Measurements from ENCODE around the gene AFM.

The AFM gene

GRCh38 chr4:73451404-73451803 lies 30.1 kb upstream of the AFM start:
- DNase-seq (ENCODE audit: low read depth, low spot score), result no peak

GRCh38 chr4:73451981-73452747 lies 29.4 kb upstream of the AFM start:
- DNase-seq (ENCODE audit: low read depth, low spot score), result no peak

GRCh38 chr4:73452953-73453700 lies 28.4 kb upstream of the AFM start:
- DNase-seq (ENCODE audit: low read depth, low spot score), result no peak

GRCh38 chr4:73453701-73454005 lies 27.9 kb upstream of the AFM start:
- DNase-seq (ENCODE audit: low read depth, low spot score), result no peak

- DNase-seq (ENCODE audit: low read depth, low spot score), result no peak
Observed at GRCh38 chr4:73454920-73455319, 26.6 kb upstream of the AFM start.

GRCh38 chr4:73456177-73457022 lies 25.1 kb upstream of the AFM start:
- DNase-seq (ENCODE audit: low read depth, low spot score), result no peak

GRCh38 chr4:73458184-73459047 lies 23.1 kb upstream of the AFM start:
- DNase-seq (ENCODE audit: low read depth, low spot score), result no peak

- no peak for DNase-seq (ENCODE audit: low read depth, low spot score)
Observed at GRCh38 chr4:73459048-73459421, 22.5 kb upstream of the AFM start.

GRCh38 chr4:73460913-73461522 lies 20.5 kb upstream of the AFM start:
- no peak for DNase-seq (ENCODE audit: low read depth, low spot score)

- no peak for DNase-seq (ENCODE audit: low read depth, low spot score)
Observed at GRCh38 chr4:73468170-73468569, 13.4 kb upstream of the AFM start.

- no peak for DNase-seq (ENCODE audit: low read depth, low spot score)
Observed at GRCh38 chr4:73470728-73471127, 10.8 kb upstream of the AFM start.

- no peak for DNase-seq (ENCODE audit: low read depth, low spot score)
Observed at GRCh38 chr4:73477176-73477575, 4.4 kb upstream of the AFM start.

GRCh38 chr4:73479323-73479722 lies 2.2 kb upstream of the AFM start:
- DNase-seq (ENCODE audit: low read depth, low spot score), result no peak

GRCh38 chr4:73485085-73485484 lies 3.5 kb downstream of the AFM start:
- DNase-seq (ENCODE audit: low read depth, low spot score), result no peak

GRCh38 chr4:73485596-73485995 lies 4.1 kb downstream of the AFM start:
- DNase-seq (ENCODE audit: low read depth, low spot score), result no peak

- DNase-seq (ENCODE audit: low read depth, low spot score), result no peak
Observed at GRCh38 chr4:73486497-73486896, 5.0 kb downstream of the AFM start.

GRCh38 chr4:73487233-73487632 lies 5.7 kb downstream of the AFM start:
- no peak for DNase-seq (ENCODE audit: low read depth, low spot score)

- DNase-seq (ENCODE audit: low read depth, low spot score), result no peak
Observed at GRCh38 chr4:73499996-73500765, 18.6 kb downstream of the AFM start.

- no peak for DNase-seq (ENCODE audit: low read depth, low spot score)
Observed at GRCh38 chr4:73501664-73502265, 20.2 kb downstream of the AFM start.

GRCh38 chr4:73505567-73505966 lies 24.0 kb downstream of the AFM start:
- no peak for DNase-seq (ENCODE audit: low read depth, low spot score)

All from smooth muscle cell of the brain vasculature (primary cell).